CD4-positive, alpha-beta T cell (primary cell): ENCODE measurements around the gene SMYD3. TPM values are rescaled to one million over a fixed set of nuclear protein-coding genes. Genes with fewer than 3 reads are reported as not detected.

Source experiments
- ATAC-seq: fragments of 200-7000 bp; cut with Tn5 transposase; one replicate; pipeline ENCODE4 v1.10.0; 2022; ENCODE audit warnings: mild to moderate bottlenecking; ENCODE audit not compliant: poor library complexity
- CTCF ChIA-PET: fragments of 350-600 bp; sonication (Branson Sonifier 250); formaldehyde crosslinking; loops from one replicate; lab custom pipeline; 2021; ENCODE audit warnings: antibody characterized with exemption, inconsistent platforms; lab: Charles Lee
- POLR2A ChIA-PET: fragments of 350-600 bp; sonication (Branson Sonifier 250); formaldehyde crosslinking; loops from one replicate; lab custom pipeline; 2021; ENCODE audit warnings: antibody characterized with exemption, inconsistent platforms; lab: Charles Lee
- DNase-seq, 14 experiments: peaks; one replicate each; pipeline ENCODE4 v3.0.0-alpha.2; 2013 to 2020; ENCODE audit warnings: mixed read lengths in 2 of 14
- H3K27ac ChIP-seq, 2 donors: one replicate each; pipeline versions ENCODE4 v1.5.1 to v1.7.0; 2013; ENCODE audit warnings: low read length in 2 of 2, low read depth in 1 of 2, mild to moderate bottlenecking in 1 of 2
- H3K27me3 ChIP-seq, 2 experiments: 1 replicate in 1 of 2; 2 replicates in 1 of 2; pipeline versions ENCODE4 v1.6.1 to v1.7.0; 2013; ENCODE audit warnings: low read length in 2 of 2, control low read depth in 1 of 2, mild to moderate bottlenecking in 1 of 2, moderate library complexity in 1 of 2; ENCODE audit not compliant: insufficient read depth in 2 of 2, control insufficient read depth in 1 of 2
- H3K36me3 ChIP-seq: one replicate; pipeline ENCODE4 v1.6.1; 2013; ENCODE audit warnings: low read length, control low read depth; ENCODE audit not compliant: insufficient read depth
- H3K4me1 ChIP-seq: one replicate; pipeline ENCODE4 v1.6.1; 2013; ENCODE audit warnings: low read length, control low read depth; ENCODE audit not compliant: insufficient read depth
- H3K4me3 ChIP-seq: one replicate; pipeline ENCODE4 v1.5.1; 2013; ENCODE audit warnings: mild to moderate bottlenecking, low read length, moderate library complexity
- H3K9me3 ChIP-seq, 2 experiments: 1 replicate in 1 of 2; 2 replicates in 1 of 2; pipeline versions ENCODE4 v1.6.1 to v1.7.0; 2013; ENCODE audit warnings: low read length in 2 of 2, mild to moderate bottlenecking in 2 of 2, control low read depth in 1 of 2, moderate library complexity in 1 of 2; ENCODE audit not compliant: control insufficient read depth in 1 of 2, insufficient read depth in 1 of 2
- H3K27ac Mint-ChIP-seq: one replicate; pipeline ENCODE4 v1.8.0; 2020; ENCODE audit warnings: mixed read lengths
- H3K27me3 Mint-ChIP-seq: one replicate; pipeline ENCODE4 v1.8.0; 2021; ENCODE audit warnings: mixed read lengths
- H3K36me3 Mint-ChIP-seq: one replicate; pipeline ENCODE4 v1.8.0; 2021; ENCODE audit warnings: low read depth, mixed read lengths
- H3K4me1 Mint-ChIP-seq: one replicate; pipeline ENCODE4 v1.8.0; 2021; ENCODE audit warnings: low read depth, mixed read lengths
- H3K4me3 Mint-ChIP-seq: one replicate; pipeline ENCODE4 v1.8.0; 2020; ENCODE audit warnings: mild to moderate bottlenecking, mixed read lengths
- H3K9me3 Mint-ChIP-seq: one replicate; pipeline ENCODE4 v1.8.0; 2020; ENCODE audit warnings: mixed read lengths
- intact Hi-C, 2 experiments: fragments of 100-400 bp; cut with DNase I in 1 of 2; cut with micrococcal nuclease in 1 of 2; formaldehyde crosslinking; loops; one replicate each; pipeline versions ENCODE4 v1.15.1 to v1.9.0; 2023 to 2025; cut with DNase I, micrococcal nuclease
- total RNA-seq, 174 experiments: library from RNA in 2 of 174; stranded (reverse) in 2 of 174; gene quantifications; one replicate each; pipeline ENCODE4 v1.2.3 and lab custom pipeline; 2021 to 2026
- TF ChIP-seq, protein P1 (sequence below): fragments of 200-600 bp; IDR thresholded peaks from one replicate; pipeline ENCODE4 v1.8.0; 2022; ENCODE audit warnings: antibody characterized with exemption, mild to moderate bottlenecking

SMYD3 gene
- total RNA-seq, 2 experiments from 2014 or later: 18.8 to 19.6 TPM

DNA sequence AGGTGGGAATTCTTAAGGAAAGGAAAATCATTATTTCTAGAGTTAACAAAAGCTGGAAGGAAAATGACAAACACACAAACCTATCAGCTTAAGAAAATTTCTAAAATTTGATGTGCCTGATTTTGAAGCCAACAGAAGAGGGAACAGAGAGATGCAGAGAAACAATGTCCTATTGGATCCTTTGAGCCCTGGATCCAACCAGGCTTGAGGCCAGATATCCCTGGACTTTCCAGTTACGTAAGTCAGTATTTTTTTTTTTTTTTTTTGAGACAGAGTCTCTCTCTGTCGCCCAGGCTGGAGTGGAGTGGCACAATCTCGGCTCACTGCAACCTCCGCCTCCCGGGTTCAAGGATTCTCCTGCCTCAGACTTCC, 703.4 kb downstream of the SMYD3 start:
- H3K9me3 ChIP-seq: no peaks in the 10 kb centered on the region
- H3K27me3 Mint-ChIP-seq: no peaks in the 10 kb centered on the region
- no peaks in the 10 kb centered on the region for H3K4me1 ChIP-seq
- ATAC-seq (no peak), DNase-seq (no peak)
- intact Hi-C loops: no loop called here
- POLR2A ChIA-PET: no interaction called here
- H3K4me1 Mint-ChIP-seq: no peaks in the 10 kb centered on the region
- no peaks in the 10 kb centered on the region for H3K27me3 ChIP-seq
- no peak overlapping the region for H3K4me3 Mint-ChIP-seq
- no peak overlapping the region for H3K4me3 ChIP-seq
- H3K36me3 ChIP-seq: no peaks in the 10 kb centered on the region
- TF ChIP-seq, protein P1, sequence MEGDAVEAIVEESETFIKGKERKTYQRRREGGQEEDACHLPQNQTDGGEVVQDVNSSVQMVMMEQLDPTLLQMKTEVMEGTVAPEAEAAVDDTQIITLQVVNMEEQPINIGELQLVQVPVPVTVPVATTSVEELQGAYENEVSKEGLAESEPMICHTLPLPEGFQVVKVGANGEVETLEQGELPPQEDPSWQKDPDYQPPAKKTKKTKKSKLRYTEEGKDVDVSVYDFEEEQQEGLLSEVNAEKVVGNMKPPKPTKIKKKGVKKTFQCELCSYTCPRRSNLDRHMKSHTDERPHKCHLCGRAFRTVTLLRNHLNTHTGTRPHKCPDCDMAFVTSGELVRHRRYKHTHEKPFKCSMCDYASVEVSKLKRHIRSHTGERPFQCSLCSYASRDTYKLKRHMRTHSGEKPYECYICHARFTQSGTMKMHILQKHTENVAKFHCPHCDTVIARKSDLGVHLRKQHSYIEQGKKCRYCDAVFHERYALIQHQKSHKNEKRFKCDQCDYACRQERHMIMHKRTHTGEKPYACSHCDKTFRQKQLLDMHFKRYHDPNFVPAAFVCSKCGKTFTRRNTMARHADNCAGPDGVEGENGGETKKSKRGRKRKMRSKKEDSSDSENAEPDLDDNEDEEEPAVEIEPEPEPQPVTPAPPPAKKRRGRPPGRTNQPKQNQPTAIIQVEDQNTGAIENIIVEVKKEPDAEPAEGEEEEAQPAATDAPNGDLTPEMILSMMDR: no peak
- peaks cover 5% of the 10 kb centered on the region for H3K36me3 Mint-ChIP-seq
- no peak overlapping the region for H3K27ac ChIP-seq
- CTCF ChIA-PET: no interaction called here
- no peak overlapping the region for H3K27ac Mint-ChIP-seq
- H3K9me3 Mint-ChIP-seq: no peaks in the 10 kb centered on the region

DNA sequence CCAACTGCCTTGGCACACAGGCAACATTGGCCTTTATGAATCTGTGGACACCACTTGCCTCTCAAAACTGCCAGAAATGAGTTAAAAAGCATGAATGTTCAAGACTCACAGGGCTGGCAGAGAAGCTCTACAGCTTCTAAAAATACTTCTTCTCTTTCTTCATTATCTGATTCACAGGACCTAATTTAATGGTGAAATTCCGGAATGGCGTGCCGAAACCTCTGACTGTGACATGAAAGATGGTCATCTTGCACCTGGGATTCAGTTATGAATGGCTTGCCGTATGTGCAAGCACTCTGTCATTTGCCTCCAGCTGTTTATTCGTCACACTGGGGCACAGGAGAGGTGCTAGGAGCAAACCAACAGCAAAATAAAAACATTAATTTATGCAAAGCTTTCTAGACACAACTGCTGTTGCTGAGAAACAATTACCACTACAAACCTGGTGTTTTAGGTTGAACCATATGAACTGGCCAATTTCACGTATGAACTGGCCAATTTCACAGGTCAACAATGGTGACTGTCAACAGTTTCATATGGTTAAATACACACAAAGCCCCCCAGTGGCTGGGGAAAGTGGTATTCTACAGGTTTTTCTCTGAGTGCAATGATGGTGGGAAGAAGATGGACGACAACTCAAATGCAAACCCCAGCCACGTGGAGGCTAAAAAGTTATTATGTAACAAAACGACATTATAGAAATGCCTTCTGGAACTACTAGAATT, 704.0 kb downstream of the SMYD3 start:
- Histone ChIP-seq H3K27ac (no peak overlapping the region), H3K4me3 (no peak overlapping the region), H3K4me1 (no peaks in the 10 kb centered on the region), H3K36me3 (no peaks in the 10 kb centered on the region), H3K27me3 (no peaks in the 10 kb centered on the region), H3K9me3 (peaks cover 0 to 3% of the 10 kb centered on the region in 2 experiments)
- Mint-ChIP-seq H3K9me3 (no peaks in the 10 kb centered on the region), H3K4me1 (no peaks in the 10 kb centered on the region), H3K27ac (no peak overlapping the region), H3K27me3 (no peaks in the 10 kb centered on the region), H3K4me3 (no peak overlapping the region), H3K36me3 (peaks cover 5% of the 10 kb centered on the region)
- DNase-seq (no peak), ATAC-seq (no peak)
- TF ChIP-seq, protein P1: no peak
- ChIA-PET POLR2A (no interaction called here), CTCF (no interaction called here)
- intact Hi-C loops: no loop called here

DNA sequence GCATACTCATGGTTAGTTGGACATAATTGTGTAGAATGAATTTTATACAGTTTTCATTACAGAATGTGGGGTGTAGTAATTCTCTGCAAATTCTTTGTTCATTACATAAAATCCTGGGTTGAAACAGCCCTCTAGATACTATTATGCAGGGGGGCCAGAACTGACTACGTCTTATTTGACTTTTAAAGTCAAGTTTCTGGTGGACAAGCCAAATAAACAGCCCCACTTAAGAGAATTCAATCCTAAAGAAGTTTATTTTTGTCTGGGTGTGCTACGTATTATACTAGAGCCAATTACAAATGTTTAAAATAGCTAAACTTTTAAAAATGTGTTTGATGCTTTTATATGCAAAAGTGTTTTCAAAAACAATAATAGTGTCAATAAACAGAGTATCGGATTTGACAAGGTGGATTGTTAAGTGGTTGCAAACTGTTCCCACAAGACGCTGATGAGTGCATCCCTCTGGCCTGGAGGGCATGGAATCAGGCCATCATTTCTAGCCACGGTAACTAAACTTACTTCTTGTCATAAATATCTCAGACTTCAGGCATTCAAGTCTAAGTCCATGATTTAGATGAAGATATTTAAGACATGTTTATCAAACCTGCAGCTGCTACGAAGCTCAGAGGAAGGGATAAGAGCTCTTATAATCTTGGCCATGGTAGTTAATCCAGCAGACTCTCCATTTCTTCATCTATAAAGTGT, 706.0 kb downstream of the SMYD3 start:
- CTCF ChIA-PET: interaction anchor here (1.0 kb wide), 1 partner anchor 31 kb away, joined by 3 read pairs; no protein-coding TSS in a partner anchor
- H3K4me1 Mint-ChIP-seq: no peaks in the 10 kb centered on the region
- Histone ChIP-seq H3K36me3 (no peaks in the 10 kb centered on the region), H3K27me3 (no peaks in the 10 kb centered on the region), H3K4me1 (no peaks in the 10 kb centered on the region), H3K4me3 (no peak overlapping the region), H3K27ac (no peak overlapping the region), H3K9me3 (peaks cover 0 to 5% of the 10 kb centered on the region in 2 experiments)
- peaks cover 5% of the 10 kb centered on the region for H3K36me3 Mint-ChIP-seq
- ATAC-seq (no peak), DNase-seq (no peak)
- H3K27me3 Mint-ChIP-seq: no peaks in the 10 kb centered on the region
- intact Hi-C loops: no loop called here
- TF ChIP-seq, protein P1: no peak
- no peak overlapping the region for H3K4me3 Mint-ChIP-seq
- POLR2A ChIA-PET: no interaction called here
- H3K9me3 Mint-ChIP-seq: no peaks in the 10 kb centered on the region
- no peak overlapping the region for H3K27ac Mint-ChIP-seq
